Frontal cortex (tissue), 4 donors: ENCODE measurements around the gene ITGB8. TPM values are rescaled to one million over a fixed set of nuclear protein-coding genes. Genes with fewer than 3 reads are reported as not detected.
A peak's percentile ranks its signal among the peaks of the same experiment; 100 is the strongest.

ENCODE experiments used
- DNase-seq, 2 donors: peaks; one replicate each; pipeline ENCODE4 v3.0.0; 2012; ENCODE audit warnings: low spot score in 2 of 2
- FAIRE-seq: peaks from 2 replicates; lab custom pipeline; 2012; peaks lifted over from hg19 to GRCh38; lab: Jason Lieb, UNC
- total RNA-seq: library from RNA; depleted of rRNA; stranded (reverse); fragments of >200 nt; gene quantifications from one replicate; pipeline ENCODE4 v1.2.3, GENCODE V29; 2014
- donor health status: control.
- donor health status: control.
- donor health status: control.

ITGB8 gene
- total RNA-seq, 1 donor from 2014 or later = 66.9 TPM

- DNase-seq = peak; percentile 39 to 73
- FAIRE-seq = no peak
These were observed 519 bp downstream of the ITGB8 start for GRCh38 chr7:20330928-20331909.

- DNase-seq (no peak), FAIRE-seq (no peak)
These were observed 1.5 kb downstream of the ITGB8 start for GRCh38 chr7:20331910-20332813.

GRCh38 chr7:20338285-20338684, 7.6 kb downstream of the ITGB8 start:
- DNase-seq = no peak
- FAIRE-seq = no peak

- DNase-seq (no peak), FAIRE-seq (peak; percentile 80)
These were observed 10.1 kb downstream of the ITGB8 start for GRCh38 chr7:20340839-20341238.

GRCh38 chr7:20343205-20343604, 12.5 kb downstream of the ITGB8 start:
- FAIRE-seq = no peak
- DNase-seq = no peak

- FAIRE-seq = no peak
- DNase-seq = no peak
These were observed 13.2 kb downstream of the ITGB8 start for GRCh38 chr7:20343941-20344340.

GRCh38 chr7:20344396-20344795, 13.7 kb downstream of the ITGB8 start:
- FAIRE-seq (no peak), DNase-seq (no peak)

- FAIRE-seq (no peak), DNase-seq (no peak)
These were observed 15.9 kb downstream of the ITGB8 start for GRCh38 chr7:20346577-20346976.

- FAIRE-seq (no peak), DNase-seq (no peak)
These were observed 17.0 kb downstream of the ITGB8 start for GRCh38 chr7:20347680-20348079.

GRCh38 chr7:20348125-20348807, 17.6 kb downstream of the ITGB8 start:
- FAIRE-seq (no peak), DNase-seq (no peak)

GRCh38 chr7:20350518-20350951, 19.8 kb downstream of the ITGB8 start:
- no peak for FAIRE-seq
- peak; percentile 44 to 45 for DNase-seq

- FAIRE-seq (peak; percentile 8), DNase-seq (no peak)
These were observed 20.4 kb downstream of the ITGB8 start for GRCh38 chr7:20350996-20351692.

GRCh38 chr7:20351901-20352300, 21.2 kb downstream of the ITGB8 start:
- DNase-seq = no peak
- no peak for FAIRE-seq

- FAIRE-seq (no peak), DNase-seq (no peak)
These were observed 22.0 kb downstream of the ITGB8 start for GRCh38 chr7:20352573-20353306.

GRCh38 chr7:20354610-20355528, 24.2 kb downstream of the ITGB8 start:
- FAIRE-seq = no peak
- DNase-seq = no peak

- DNase-seq (no peak), FAIRE-seq (no peak)
These were observed 27.4 kb downstream of the ITGB8 start for GRCh38 chr7:20358106-20358505.

- no peak for DNase-seq
- no peak for FAIRE-seq
These were observed 28.1 kb downstream of the ITGB8 start for GRCh38 chr7:20358762-20359282.
